Breast epithelium (tissue), 3 donors: ENCODE data around the gene KLHL18.

Source experiments
- POLR2A ChIP-seq: fragments of 450-650 bp; IDR thresholded peaks from one replicate; pipeline ENCODE4 v1.6.1; 2016; ENCODE audit warnings: antibody characterized with exemption, mild to moderate bottlenecking, moderate library complexity
- POLR2AphosphoS5 ChIP-seq, 3 donors: sonication (generic); formaldehyde crosslinking; IDR thresholded peaks; one replicate each; pipeline ENCODE4 v1.6.1; 2017; ENCODE audit warnings: antibody characterized with exemption in 3 of 3
- TF ChIP-seq, protein P1 (sequence below), 3 donors: fragments of 450-650 bp; IDR thresholded peaks; one replicate each; pipeline ENCODE4 v1.5.1; 2016 to 2017; ENCODE audit warnings: antibody characterized with exemption in 3 of 3, mild to moderate bottlenecking in 3 of 3, moderate library complexity in 3 of 3

DNA sequence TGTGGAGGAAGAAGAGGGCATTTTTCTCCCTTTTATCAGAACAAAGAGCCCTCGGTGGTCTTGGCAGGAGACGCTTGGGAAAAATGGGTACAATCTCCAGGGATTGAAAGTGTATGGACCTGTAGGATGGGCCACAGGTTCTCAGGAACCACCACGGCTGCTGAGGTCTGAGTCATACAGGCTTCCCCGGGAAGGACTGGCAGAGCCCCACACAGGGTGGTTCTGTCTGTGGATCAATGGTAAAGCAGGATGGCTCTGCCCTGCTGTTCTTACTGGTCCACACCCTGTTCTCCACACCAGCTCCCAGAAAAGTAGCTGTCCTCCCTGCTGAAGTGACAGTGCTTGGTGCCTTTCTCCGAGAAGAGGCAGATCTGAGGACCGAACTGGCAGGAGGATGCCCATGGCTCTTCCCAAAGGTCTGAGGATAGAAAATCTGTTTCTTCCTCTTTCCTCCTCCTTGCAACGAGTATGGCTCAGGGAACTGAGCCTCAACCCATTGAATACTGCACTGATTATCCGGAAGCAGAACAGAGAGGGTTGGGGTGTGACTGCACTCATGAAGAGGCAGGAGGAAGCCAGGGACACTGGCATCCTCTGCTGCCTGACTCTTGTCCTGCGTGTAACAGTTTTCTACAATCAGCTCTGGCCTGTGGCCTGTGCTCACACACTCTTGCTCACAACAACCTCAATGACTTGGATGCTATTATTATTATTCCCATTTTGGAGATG is 39.2 kb upstream of the KLHL18 start:
- no peak for TF ChIP-seq POLR2A
- TF ChIP-seq, protein P1, sequence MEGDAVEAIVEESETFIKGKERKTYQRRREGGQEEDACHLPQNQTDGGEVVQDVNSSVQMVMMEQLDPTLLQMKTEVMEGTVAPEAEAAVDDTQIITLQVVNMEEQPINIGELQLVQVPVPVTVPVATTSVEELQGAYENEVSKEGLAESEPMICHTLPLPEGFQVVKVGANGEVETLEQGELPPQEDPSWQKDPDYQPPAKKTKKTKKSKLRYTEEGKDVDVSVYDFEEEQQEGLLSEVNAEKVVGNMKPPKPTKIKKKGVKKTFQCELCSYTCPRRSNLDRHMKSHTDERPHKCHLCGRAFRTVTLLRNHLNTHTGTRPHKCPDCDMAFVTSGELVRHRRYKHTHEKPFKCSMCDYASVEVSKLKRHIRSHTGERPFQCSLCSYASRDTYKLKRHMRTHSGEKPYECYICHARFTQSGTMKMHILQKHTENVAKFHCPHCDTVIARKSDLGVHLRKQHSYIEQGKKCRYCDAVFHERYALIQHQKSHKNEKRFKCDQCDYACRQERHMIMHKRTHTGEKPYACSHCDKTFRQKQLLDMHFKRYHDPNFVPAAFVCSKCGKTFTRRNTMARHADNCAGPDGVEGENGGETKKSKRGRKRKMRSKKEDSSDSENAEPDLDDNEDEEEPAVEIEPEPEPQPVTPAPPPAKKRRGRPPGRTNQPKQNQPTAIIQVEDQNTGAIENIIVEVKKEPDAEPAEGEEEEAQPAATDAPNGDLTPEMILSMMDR (IDR thresholded peaks at IDR 0.05), result no peak
- TF ChIP-seq POLR2AphosphoS5 (IDR thresholded peaks at IDR 0.05), result no peak
